22Rv1 (cell line): ENCODE results near the gene CRIP2.

Experiments used
- CTCF ChIP-seq: fragments of 450-650 bp; IDR thresholded peaks from 2 replicates; pipeline ENCODE4 v1.5.1; 2017; ENCODE audit warnings: mild to moderate bottlenecking
- ZFX ChIP-seq: fragments of 450-650 bp; IDR thresholded peaks from 2 replicates; pipeline ENCODE4 v1.6.1; 2017; ENCODE audit warnings: antibody characterized with exemption, borderline replicate concordance

DNA sequence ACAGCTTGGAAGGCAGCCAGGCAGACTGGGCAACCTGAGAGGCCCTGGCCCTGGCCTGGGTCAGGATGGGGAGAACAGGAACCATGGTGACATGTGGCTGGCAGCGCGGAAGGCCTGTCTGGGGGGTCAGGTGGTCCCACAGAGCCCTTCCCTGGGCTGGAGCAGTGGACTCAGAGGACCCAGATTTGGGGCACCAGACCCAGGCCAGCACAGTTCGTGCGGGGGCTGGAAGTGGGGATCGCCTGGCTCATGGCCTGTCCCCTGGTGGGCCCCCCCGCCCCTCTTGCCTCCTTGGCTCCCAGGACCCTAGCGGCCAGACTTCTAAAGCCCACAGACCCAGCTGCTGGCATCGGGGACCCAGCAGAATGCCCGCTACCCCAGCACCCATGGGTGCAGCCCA lies 33.6 kb upstream of the CRIP2 start:
- TF ChIP-seq CTCF (no peak), ZFX (no peak)
